Astrocyte (in vitro differentiated cells and primary cell): ENCODE measurements around the gene RNF123.
"Not testable (repeated sequence)": the region's sequence is repeated elsewhere in the genome, so short reads cannot be mapped to it uniquely, and the experiment has no call there.

Experiments
- EZH2 ChIP-seq: IDR thresholded peaks from 2 replicates; pipeline ENCODE4 v1.6.1; 2012; ENCODE audit warnings: mild to moderate bottlenecking, low read length, inconsistent platforms; ENCODE audit not compliant: insufficient read depth
- TF ChIP-seq, protein P1 (sequence below): IDR thresholded peaks from 2 replicates; pipeline ENCODE4 v1.5.1; 2011; ENCODE audit warnings: low read depth, mild to moderate bottlenecking, inconsistent platforms, low read length, moderate library complexity; ENCODE audit not compliant: insufficient read depth

DNA sequence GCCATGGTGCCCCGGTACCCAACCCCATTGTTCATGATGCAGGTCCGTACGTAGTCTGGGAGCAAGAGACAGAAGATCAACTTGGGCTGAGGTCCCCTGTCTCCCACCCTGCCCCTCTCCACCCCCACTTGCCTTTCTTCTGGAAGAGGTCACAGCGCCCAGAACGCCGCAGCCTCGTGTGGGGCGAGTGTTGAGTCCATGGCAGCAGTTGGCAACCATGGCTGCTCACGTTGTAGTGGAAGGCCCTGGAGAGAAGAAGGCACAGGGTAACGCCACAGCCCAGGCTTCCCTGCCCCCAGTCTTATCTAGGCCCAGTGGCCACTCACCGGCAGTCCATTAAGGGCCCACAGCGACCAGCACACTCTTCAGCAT lies 1.9 kb upstream of the RNF123 start:
- TF ChIP-seq, protein P1, sequence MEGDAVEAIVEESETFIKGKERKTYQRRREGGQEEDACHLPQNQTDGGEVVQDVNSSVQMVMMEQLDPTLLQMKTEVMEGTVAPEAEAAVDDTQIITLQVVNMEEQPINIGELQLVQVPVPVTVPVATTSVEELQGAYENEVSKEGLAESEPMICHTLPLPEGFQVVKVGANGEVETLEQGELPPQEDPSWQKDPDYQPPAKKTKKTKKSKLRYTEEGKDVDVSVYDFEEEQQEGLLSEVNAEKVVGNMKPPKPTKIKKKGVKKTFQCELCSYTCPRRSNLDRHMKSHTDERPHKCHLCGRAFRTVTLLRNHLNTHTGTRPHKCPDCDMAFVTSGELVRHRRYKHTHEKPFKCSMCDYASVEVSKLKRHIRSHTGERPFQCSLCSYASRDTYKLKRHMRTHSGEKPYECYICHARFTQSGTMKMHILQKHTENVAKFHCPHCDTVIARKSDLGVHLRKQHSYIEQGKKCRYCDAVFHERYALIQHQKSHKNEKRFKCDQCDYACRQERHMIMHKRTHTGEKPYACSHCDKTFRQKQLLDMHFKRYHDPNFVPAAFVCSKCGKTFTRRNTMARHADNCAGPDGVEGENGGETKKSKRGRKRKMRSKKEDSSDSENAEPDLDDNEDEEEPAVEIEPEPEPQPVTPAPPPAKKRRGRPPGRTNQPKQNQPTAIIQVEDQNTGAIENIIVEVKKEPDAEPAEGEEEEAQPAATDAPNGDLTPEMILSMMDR: not testable (repeated sequence)
- TF ChIP-seq EZH2: not testable (repeated sequence)
